CD4-positive, alpha-beta T cell (primary cell): ENCODE measurements around the gene PRICKLE1. TPM values are rescaled to one million over a fixed set of nuclear protein-coding genes. Genes with fewer than 3 reads are reported as not detected.

Experiments
- ATAC-seq: fragments of 200-7000 bp; cut with Tn5 transposase; one replicate; pipeline ENCODE4 v1.10.0; 2022; ENCODE audit warnings: mild to moderate bottlenecking; ENCODE audit not compliant: poor library complexity
- CTCF ChIA-PET: fragments of 350-600 bp; sonication (Branson Sonifier 250); formaldehyde crosslinking; loops from one replicate; lab custom pipeline; 2021; ENCODE audit warnings: antibody characterized with exemption, inconsistent platforms; lab: Charles Lee
- POLR2A ChIA-PET: fragments of 350-600 bp; sonication (Branson Sonifier 250); formaldehyde crosslinking; loops from one replicate; lab custom pipeline; 2021; ENCODE audit warnings: antibody characterized with exemption, inconsistent platforms; lab: Charles Lee
- DNase-seq, 14 experiments: peaks; one replicate each; pipeline ENCODE4 v3.0.0-alpha.2; 2013 to 2020; ENCODE audit warnings: mixed read lengths in 2 of 14
- H3K27ac ChIP-seq, 2 donors: one replicate each; pipeline versions ENCODE4 v1.5.1 to v1.7.0; 2013; ENCODE audit warnings: low read length in 2 of 2, low read depth in 1 of 2, mild to moderate bottlenecking in 1 of 2
- H3K27me3 ChIP-seq, 2 experiments: 1 replicate in 1 of 2; 2 replicates in 1 of 2; pipeline versions ENCODE4 v1.6.1 to v1.7.0; 2013; ENCODE audit warnings: low read length in 2 of 2, control low read depth in 1 of 2, mild to moderate bottlenecking in 1 of 2, moderate library complexity in 1 of 2; ENCODE audit not compliant: insufficient read depth in 2 of 2, control insufficient read depth in 1 of 2
- H3K36me3 ChIP-seq: one replicate; pipeline ENCODE4 v1.6.1; 2013; ENCODE audit warnings: low read length, control low read depth; ENCODE audit not compliant: insufficient read depth
- H3K4me1 ChIP-seq: one replicate; pipeline ENCODE4 v1.6.1; 2013; ENCODE audit warnings: low read length, control low read depth; ENCODE audit not compliant: insufficient read depth
- H3K4me3 ChIP-seq: one replicate; pipeline ENCODE4 v1.5.1; 2013; ENCODE audit warnings: mild to moderate bottlenecking, low read length, moderate library complexity
- H3K9me3 ChIP-seq, 2 experiments: 1 replicate in 1 of 2; 2 replicates in 1 of 2; pipeline versions ENCODE4 v1.6.1 to v1.7.0; 2013; ENCODE audit warnings: low read length in 2 of 2, mild to moderate bottlenecking in 2 of 2, control low read depth in 1 of 2, moderate library complexity in 1 of 2; ENCODE audit not compliant: control insufficient read depth in 1 of 2, insufficient read depth in 1 of 2
- H3K27ac Mint-ChIP-seq: one replicate; pipeline ENCODE4 v1.8.0; 2020; ENCODE audit warnings: mixed read lengths
- H3K27me3 Mint-ChIP-seq: one replicate; pipeline ENCODE4 v1.8.0; 2021; ENCODE audit warnings: mixed read lengths
- H3K36me3 Mint-ChIP-seq: one replicate; pipeline ENCODE4 v1.8.0; 2021; ENCODE audit warnings: low read depth, mixed read lengths
- H3K4me1 Mint-ChIP-seq: one replicate; pipeline ENCODE4 v1.8.0; 2021; ENCODE audit warnings: low read depth, mixed read lengths
- H3K4me3 Mint-ChIP-seq: one replicate; pipeline ENCODE4 v1.8.0; 2020; ENCODE audit warnings: mild to moderate bottlenecking, mixed read lengths
- H3K9me3 Mint-ChIP-seq: one replicate; pipeline ENCODE4 v1.8.0; 2020; ENCODE audit warnings: mixed read lengths
- CTCF ChIP-seq: fragments of 200-600 bp; IDR thresholded peaks from one replicate; pipeline ENCODE4 v1.8.0; 2022; ENCODE audit warnings: antibody characterized with exemption, mild to moderate bottlenecking
- intact Hi-C, 2 experiments: fragments of 100-400 bp; cut with DNase I in 1 of 2; cut with micrococcal nuclease in 1 of 2; formaldehyde crosslinking; loops; one replicate each; pipeline versions ENCODE4 v1.15.1 to v1.9.0; 2023 to 2025; cut with DNase I, micrococcal nuclease
- total RNA-seq, 174 experiments: library from RNA in 2 of 174; stranded (reverse) in 2 of 174; gene quantifications; one replicate each; pipeline ENCODE4 v1.2.3 and lab custom pipeline; 2021 to 2026

The PRICKLE1 gene
- total RNA-seq, 2 experiments from 2014 or later: not detected

GRCh38 chr12:42571327-42572009, 18.1 kb downstream of the PRICKLE1 start:
- no peaks in the 10 kb centered on the region for H3K9me3 ChIP-seq
- DNase-seq: no peak
- no peak overlapping the region for H3K27ac ChIP-seq
- no peaks in the 10 kb centered on the region for H3K9me3 Mint-ChIP-seq
- no peak overlapping the region for H3K4me3 ChIP-seq
- no peak overlapping the region for H3K4me3 Mint-ChIP-seq
- no peak for ATAC-seq
- H3K27me3 ChIP-seq: no peaks in the 10 kb centered on the region
- H3K36me3 ChIP-seq: no peaks in the 10 kb centered on the region
- no peaks in the 10 kb centered on the region for H3K4me1 Mint-ChIP-seq
- CTCF ChIA-PET: no interaction called here
- no peak for TF ChIP-seq CTCF
- H3K4me1 ChIP-seq: no peaks in the 10 kb centered on the region
- peaks cover 5% of the 10 kb centered on the region for H3K27me3 Mint-ChIP-seq
- H3K27ac Mint-ChIP-seq: no peak overlapping the region
- H3K36me3 Mint-ChIP-seq: no peaks in the 10 kb centered on the region
- POLR2A ChIA-PET: no interaction called here
- intact Hi-C loops: no loop called here

GRCh38 chr12:42570076-42570475, 19.5 kb downstream of the PRICKLE1 start:
- Mint-ChIP-seq H3K27me3 (peaks cover 19% of the 10 kb centered on the region), H3K4me3 (no peak overlapping the region), H3K4me1 (no peaks in the 10 kb centered on the region), H3K27ac (no peak overlapping the region), H3K36me3 (no peaks in the 10 kb centered on the region), H3K9me3 (no peaks in the 10 kb centered on the region)
- H3K36me3 ChIP-seq: no peaks in the 10 kb centered on the region
- no peak overlapping the region for H3K4me3 ChIP-seq
- no peaks in the 10 kb centered on the region for H3K4me1 ChIP-seq
- ChIA-PET CTCF (no interaction called here), POLR2A (no interaction called here)
- DNase-seq: no peak
- no peak for TF ChIP-seq CTCF
- no peaks in the 10 kb centered on the region for H3K9me3 ChIP-seq
- no peak overlapping the region for H3K27ac ChIP-seq
- H3K27me3 ChIP-seq: no peaks in the 10 kb centered on the region
- intact Hi-C loops: no loop called here
- ATAC-seq: no peak

GRCh38 chr12:42568952-42569915, 20.3 kb downstream of the PRICKLE1 start:
- no peaks in the 10 kb centered on the region for H3K36me3 Mint-ChIP-seq
- intact Hi-C loops: loop anchor here in 1 of 2 experiments (5.0 kb wide), 1 partner anchor 1617 kb away; no protein-coding TSS in a partner anchor

More at GRCh38 chr12:42568952-42569915, 20.3 kb downstream of the PRICKLE1 start:
- Histone ChIP-seq H3K4me1 (no peaks in the 10 kb centered on the region), H3K27ac (no peak overlapping the region), H3K4me3 (no peak overlapping the region), H3K36me3 (no peaks in the 10 kb centered on the region), H3K27me3 (no peaks in the 10 kb centered on the region), H3K9me3 (no peaks in the 10 kb centered on the region)
- Mint-ChIP-seq H3K9me3 (no peaks in the 10 kb centered on the region), H3K4me1 (no peaks in the 10 kb centered on the region), H3K27ac (no peak overlapping the region), H3K4me3 (no peak overlapping the region), H3K27me3 (peaks cover 25% of the 10 kb centered on the region)
- ATAC-seq (no peak), DNase-seq (peak in 3 of 14 experiments; percentile 13 to 21 (median 20))
- TF ChIP-seq CTCF: peak; percentile 24
- ChIA-PET POLR2A (no interaction called here), CTCF (no interaction called here)
